ENCODE results near the gene YAP1.

YAP1 gene

GRCh38 chr11:102153082-102153481, 42.8 kb downstream of the YAP1 start:
- Histone ChIP-seq H3K9me2 (replicated peaks; ENCODE audit: insufficient read depth, low read length) (no peaks in the 10 kb centered on the region), H4K20me1 (ENCODE audit: low read depth, low read length) (no peaks in the 10 kb centered on the region), H3K79me2 (ENCODE audit: insufficient read depth, low read length) (no peaks in the 10 kb centered on the region), H2AFZ (ENCODE audit: low read depth, low read length, severe bottlenecking) (no peak overlapping the region), H3K27ac (ENCODE audit: low read depth, low read length) (no peak overlapping the region), H3K9me3 (ENCODE audit: insufficient read depth, low read length) (no peaks in the 10 kb centered on the region), H3K27me3 (ENCODE audit: low read length) (no peaks in the 10 kb centered on the region), H3K9ac (ENCODE audit: low read length) (no peak overlapping the region), H3K4me2 (ENCODE audit: low read depth, low read length, poor library complexity, severe bottlenecking) (no peak overlapping the region), H3F3A (ENCODE audit: insufficient read depth) (no peaks in the 10 kb centered on the region), H3K4me3 (ENCODE audit: insufficient read depth, low read length, poor library complexity, severe bottlenecking) (no peak overlapping the region), H3K36me3 (ENCODE audit: low read length) (no peaks in the 10 kb centered on the region)
- TF ChIP-seq EZH2phosphoT487 (conservative IDR thresholded peaks at IDR 0.05; ENCODE audit: low read length) = no peak
- no peak for TF ChIP-seq CTCF (IDR thresholded peaks at IDR 0.05; ENCODE audit: insufficient read depth, low read length, poor library complexity, severe bottlenecking)

- H4K20me1 ChIP-seq (ENCODE audit: low read depth, low read length) = no peaks in the 10 kb centered on the region
- no peak overlapping the region for H3K4me3 ChIP-seq (ENCODE audit: insufficient read depth, low read length, poor library complexity, severe bottlenecking)
- no peak overlapping the region for H3K4me2 ChIP-seq (ENCODE audit: low read depth, low read length, poor library complexity, severe bottlenecking)
- H2AFZ ChIP-seq (ENCODE audit: low read depth, low read length, severe bottlenecking) = no peak overlapping the region
- H3F3A ChIP-seq (ENCODE audit: insufficient read depth) = no peaks in the 10 kb centered on the region
- H3K9me2 ChIP-seq (replicated peaks; ENCODE audit: insufficient read depth, low read length) = no peaks in the 10 kb centered on the region
- TF ChIP-seq EZH2phosphoT487 (conservative IDR thresholded peaks at IDR 0.05; ENCODE audit: low read length) = no peak
- no peak for TF ChIP-seq CTCF (IDR thresholded peaks at IDR 0.05; ENCODE audit: insufficient read depth, low read length, poor library complexity, severe bottlenecking)
- H3K27ac ChIP-seq (ENCODE audit: low read depth, low read length) = no peak overlapping the region
- H3K9me3 ChIP-seq (ENCODE audit: insufficient read depth, low read length) = no peaks in the 10 kb centered on the region
- H3K27me3 ChIP-seq (ENCODE audit: low read length) = no peaks in the 10 kb centered on the region
- no peaks in the 10 kb centered on the region for H3K36me3 ChIP-seq (ENCODE audit: low read length)
- H3K9ac ChIP-seq (ENCODE audit: low read length) = no peak overlapping the region
- H3K79me2 ChIP-seq (ENCODE audit: insufficient read depth, low read length) = no peaks in the 10 kb centered on the region
Measured at GRCh38 chr11:102154806-102155205, 44.6 kb downstream of the YAP1 start.

- Histone ChIP-seq H3K4me3 (ENCODE audit: insufficient read depth, low read length, poor library complexity, severe bottlenecking) (no peak overlapping the region), H3K36me3 (ENCODE audit: low read length) (no peaks in the 10 kb centered on the region), H3K9me3 (ENCODE audit: insufficient read depth, low read length) (no peaks in the 10 kb centered on the region), H3K79me2 (ENCODE audit: insufficient read depth, low read length) (no peaks in the 10 kb centered on the region), H3F3A (ENCODE audit: insufficient read depth) (no peaks in the 10 kb centered on the region), H2AFZ (ENCODE audit: low read depth, low read length, severe bottlenecking) (no peak overlapping the region), H3K27me3 (ENCODE audit: low read length) (no peaks in the 10 kb centered on the region), H4K20me1 (ENCODE audit: low read depth, low read length) (no peaks in the 10 kb centered on the region), H3K9ac (ENCODE audit: low read length) (no peak overlapping the region), H3K27ac (ENCODE audit: low read depth, low read length) (no peak overlapping the region), H3K4me2 (ENCODE audit: low read depth, low read length, poor library complexity, severe bottlenecking) (no peak overlapping the region), H3K9me2 (replicated peaks; ENCODE audit: insufficient read depth, low read length) (no peaks in the 10 kb centered on the region)
- TF ChIP-seq CTCF (IDR thresholded peaks at IDR 0.05; ENCODE audit: insufficient read depth, low read length, poor library complexity, severe bottlenecking) (no peak), EZH2phosphoT487 (conservative IDR thresholded peaks at IDR 0.05; ENCODE audit: low read length) (no peak)
Measured at GRCh38 chr11:102155676-102156075, 45.4 kb downstream of the YAP1 start.
